Measurements from ENCODE around the gene CHST11. TPM values are rescaled to one million over a fixed set of nuclear protein-coding genes. Genes with fewer than 3 reads are reported as not detected.

Gene CHST11
- total and polyA plus RNA-seq, 8 donors: 11.1 to 56.9 (median 14.8) TPM

DNA sequence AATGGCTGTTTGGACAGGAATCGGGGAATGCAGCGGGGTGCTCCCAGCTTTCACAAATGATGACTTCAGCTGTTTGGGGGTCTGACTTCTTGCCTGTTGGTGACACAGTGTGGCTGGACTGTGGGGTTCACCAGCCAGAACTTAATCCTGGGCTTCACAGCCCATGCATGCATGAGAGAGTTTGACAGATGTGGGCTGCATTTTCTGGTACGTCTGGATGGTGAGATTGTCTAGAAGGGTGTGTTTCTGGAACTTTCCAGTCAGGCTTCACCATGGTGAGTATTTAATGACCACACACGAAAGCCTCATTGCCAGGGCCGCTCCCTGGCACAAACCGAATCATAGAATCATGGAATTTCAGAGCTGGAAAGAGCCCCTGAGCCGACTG lies 29.6 kb downstream of the CHST11 start:
- no peaks in the 10 kb centered on the region for H3K9me3 ChIP-seq
- ATAC-seq (no peak), DNase-seq (no peak)
- no peaks in the 10 kb centered on the region for H3K36me3 ChIP-seq
- intact Hi-C loops (cut with DNase I): no loop called here
- no peak overlapping the region for H3K4me3 ChIP-seq
- no peaks in the 10 kb centered on the region for H3K27me3 ChIP-seq
- peaks cover 7 to 66% of the 10 kb centered on the region in 2 donors for H3K4me1 ChIP-seq
- TF ChIP-seq, protein P1, sequence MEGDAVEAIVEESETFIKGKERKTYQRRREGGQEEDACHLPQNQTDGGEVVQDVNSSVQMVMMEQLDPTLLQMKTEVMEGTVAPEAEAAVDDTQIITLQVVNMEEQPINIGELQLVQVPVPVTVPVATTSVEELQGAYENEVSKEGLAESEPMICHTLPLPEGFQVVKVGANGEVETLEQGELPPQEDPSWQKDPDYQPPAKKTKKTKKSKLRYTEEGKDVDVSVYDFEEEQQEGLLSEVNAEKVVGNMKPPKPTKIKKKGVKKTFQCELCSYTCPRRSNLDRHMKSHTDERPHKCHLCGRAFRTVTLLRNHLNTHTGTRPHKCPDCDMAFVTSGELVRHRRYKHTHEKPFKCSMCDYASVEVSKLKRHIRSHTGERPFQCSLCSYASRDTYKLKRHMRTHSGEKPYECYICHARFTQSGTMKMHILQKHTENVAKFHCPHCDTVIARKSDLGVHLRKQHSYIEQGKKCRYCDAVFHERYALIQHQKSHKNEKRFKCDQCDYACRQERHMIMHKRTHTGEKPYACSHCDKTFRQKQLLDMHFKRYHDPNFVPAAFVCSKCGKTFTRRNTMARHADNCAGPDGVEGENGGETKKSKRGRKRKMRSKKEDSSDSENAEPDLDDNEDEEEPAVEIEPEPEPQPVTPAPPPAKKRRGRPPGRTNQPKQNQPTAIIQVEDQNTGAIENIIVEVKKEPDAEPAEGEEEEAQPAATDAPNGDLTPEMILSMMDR (IDR thresholded peaks at IDR 0.05): no peak
- no peak overlapping the region for H3K27ac ChIP-seq

DNA sequence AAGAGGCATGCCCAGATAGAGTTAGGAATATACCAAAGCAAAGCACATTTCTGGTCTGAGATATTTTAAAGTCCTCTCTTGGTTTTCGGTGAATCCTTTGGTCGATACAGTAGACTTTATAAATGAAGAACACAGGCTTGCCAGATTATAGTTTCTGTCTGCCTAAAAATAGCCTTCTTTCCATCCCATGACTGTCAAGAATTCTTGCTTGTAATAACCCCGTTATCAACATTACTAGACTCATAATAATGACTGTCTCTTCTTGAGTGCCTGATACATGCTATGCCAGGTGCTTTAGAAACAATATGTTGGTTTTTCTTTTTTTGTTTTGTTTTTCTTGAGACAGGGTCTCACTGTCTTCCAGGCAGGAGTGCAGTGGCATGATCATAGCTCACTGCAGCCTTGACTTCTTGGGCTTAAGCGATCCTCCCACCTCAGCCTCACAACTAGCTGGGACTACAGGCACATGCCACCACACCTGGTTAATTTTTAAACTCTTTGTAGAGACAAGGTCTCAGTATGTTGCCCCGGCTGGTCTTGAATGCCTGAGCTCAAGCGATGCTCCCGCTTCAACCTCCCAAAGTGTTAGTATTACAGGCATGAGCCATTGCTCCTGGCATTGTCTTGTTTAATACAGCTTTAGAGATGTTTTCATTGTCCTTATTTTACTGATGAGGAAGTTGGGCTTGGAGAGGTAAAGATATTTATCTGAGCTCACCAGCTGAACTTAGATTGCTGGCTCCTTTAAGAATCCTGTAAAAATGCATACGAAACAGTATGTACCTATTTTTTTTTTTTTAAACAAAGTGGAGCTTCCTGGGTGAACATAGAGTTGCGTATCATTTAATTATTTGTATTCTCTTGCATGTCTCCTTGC lies 30.4 kb downstream of the CHST11 start:
- TF ChIP-seq, protein P1 (IDR thresholded peaks at IDR 0.05): no peak
- no peak for ATAC-seq
- no peaks in the 10 kb centered on the region for H3K9me3 ChIP-seq
- no peaks in the 10 kb centered on the region for H3K27me3 ChIP-seq
- no peak overlapping the region for H3K4me3 ChIP-seq
- intact Hi-C loops (cut with DNase I): no loop called here
- H3K4me1 ChIP-seq: peaks cover 7 to 63% of the 10 kb centered on the region in 2 donors
- no peak overlapping the region for H3K27ac ChIP-seq
- DNase-seq: no peak
- no peaks in the 10 kb centered on the region for H3K36me3 ChIP-seq

DNA sequence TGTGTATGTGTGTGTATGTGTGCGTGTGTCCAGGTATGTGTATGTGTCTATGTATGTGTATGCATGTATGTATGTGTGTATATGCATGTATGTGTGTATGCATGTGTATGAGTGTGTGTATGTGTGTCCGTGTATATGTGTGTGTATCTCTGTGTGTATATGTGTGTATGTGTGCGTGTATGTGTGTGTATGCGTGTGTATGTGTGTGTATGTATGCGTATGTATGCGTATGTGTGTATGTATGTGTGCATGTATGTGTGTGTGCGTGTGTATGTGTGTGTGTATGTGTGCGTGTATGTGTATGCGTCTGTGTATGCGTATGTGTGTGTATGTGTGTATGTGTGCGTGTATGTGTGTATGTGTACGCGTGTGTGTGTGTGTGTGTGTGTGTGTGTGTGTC lies 31.6 kb downstream of the CHST11 start:
- Histone ChIP-seq H3K27me3 (no peaks in the 10 kb centered on the region), H3K36me3 (no peaks in the 10 kb centered on the region), H3K27ac (no peak overlapping the region), H3K9me3 (no peaks in the 10 kb centered on the region), H3K4me1 (peaks cover 7 to 66% of the 10 kb centered on the region in 2 donors), H3K4me3 (no peak overlapping the region)
- intact Hi-C loops (cut with DNase I): no loop called here
- ATAC-seq (no peak), DNase-seq (no peak)
- TF ChIP-seq, protein P1 (IDR thresholded peaks at IDR 0.05): no peak

DNA sequence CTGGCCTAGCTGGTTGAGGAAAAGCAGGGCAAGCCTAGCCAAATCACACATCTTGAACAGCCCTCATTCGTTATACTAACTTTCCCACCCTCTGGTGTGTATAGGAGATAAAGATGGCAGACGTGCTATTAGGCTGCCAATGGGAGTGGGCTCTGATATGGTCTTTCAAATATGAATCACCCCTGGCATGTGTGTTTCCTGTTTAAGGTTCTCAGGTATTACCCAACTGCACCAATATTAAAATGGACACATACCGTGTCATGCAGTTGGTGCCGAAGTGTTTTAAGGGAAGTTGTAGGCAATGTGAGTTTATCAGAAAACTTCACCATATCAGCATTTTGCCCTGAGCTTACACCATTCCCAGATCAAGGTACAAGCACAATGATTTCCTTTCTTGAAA lies 33.4 kb downstream of the CHST11 start:
- no peak for ATAC-seq
- H3K4me1 ChIP-seq: peaks cover 7 to 82% of the 10 kb centered on the region in 2 donors
- no peak overlapping the region for H3K27ac ChIP-seq
- intact Hi-C loops (cut with DNase I): no loop called here
- no peaks in the 10 kb centered on the region for H3K27me3 ChIP-seq
- TF ChIP-seq, protein P1 (IDR thresholded peaks at IDR 0.05): no peak
- H3K9me3 ChIP-seq: no peaks in the 10 kb centered on the region
- no peaks in the 10 kb centered on the region for H3K36me3 ChIP-seq
- no peak for DNase-seq
- H3K4me3 ChIP-seq: no peak overlapping the region

DNA sequence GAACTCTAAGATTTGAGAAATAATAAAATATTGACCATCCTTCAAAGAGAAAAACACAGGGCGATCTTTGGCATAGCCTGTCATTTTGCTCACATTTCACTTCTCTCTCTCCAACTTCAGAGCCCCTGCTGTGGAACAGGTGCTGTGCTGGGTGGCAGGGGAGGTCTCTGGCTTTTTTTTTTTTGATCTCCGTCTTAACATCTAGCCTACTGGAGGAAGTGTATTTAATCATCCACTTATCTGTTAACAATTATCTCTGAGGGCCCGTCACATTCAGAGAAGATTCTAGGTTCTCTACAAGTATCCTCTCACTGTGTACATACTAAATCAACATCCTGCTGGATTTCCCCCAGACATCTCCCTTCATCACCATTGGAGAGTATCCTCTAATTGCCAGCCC lies 34.1 kb downstream of the CHST11 start:
- Histone ChIP-seq H3K4me1 (peaks cover 7 to 82% of the 10 kb centered on the region in 2 donors), H3K27me3 (no peaks in the 10 kb centered on the region), H3K9me3 (no peaks in the 10 kb centered on the region), H3K4me3 (no peak overlapping the region), H3K27ac (no peak overlapping the region), H3K36me3 (no peaks in the 10 kb centered on the region)
- TF ChIP-seq, protein P1 (IDR thresholded peaks at IDR 0.05): no peak
- intact Hi-C loops (cut with DNase I): no loop called here
- ATAC-seq (no peak), DNase-seq (no peak)

All from left lung (tissue), 10 donors.